OCI-LY1 (cell line): Measurements from ENCODE around the gene ADAM19.

Experiments
- H2AFZ ChIP-seq: fragments of 200-600 bp; sonication (generic), shearing (Covaris generic); 2 replicates; pipeline ENCODE4 v1.6.0; 2014; ENCODE audit warnings: antibody characterized with exemption, mild to moderate bottlenecking, low read length
- H3F3A ChIP-seq: fragments of 200-600 bp; sonication (generic), shearing (Covaris generic); 2 replicates; pipeline ENCODE4 v1.6.0; 2014; ENCODE audit warnings: mild to moderate bottlenecking, antibody characterized with exemption, low read length, moderate library complexity; ENCODE audit not compliant: insufficient read depth
- H3K27ac ChIP-seq: fragments of 200-600 bp; sonication (generic); 2 replicates; pipeline ENCODE4 v1.5.1; 2014; ENCODE audit warnings: low read length, mixed run types, mild to moderate bottlenecking, low read depth; ENCODE audit not compliant: poor library complexity, severe bottlenecking
- H3K27me3 ChIP-seq: fragments of 200-600 bp; sonication (generic); 2 replicates; pipeline ENCODE4 v1.6.0; 2014; ENCODE audit warnings: antibody characterized with exemption, mild to moderate bottlenecking, low read length, moderate library complexity; ENCODE audit not compliant: insufficient read depth
- H3K36me3 ChIP-seq: fragments of 200-600 bp; sonication (generic); 2 replicates; pipeline ENCODE4 v1.6.1; 2014; ENCODE audit warnings: mild to moderate bottlenecking, antibody characterized with exemption, low read length, moderate library complexity, mixed read lengths; ENCODE audit not compliant: insufficient read depth
- H3K4me1 ChIP-seq: fragments of 200-600 bp; sonication (generic); 2 replicates; pipeline ENCODE4 v1.5.1; 2014; ENCODE audit warnings: mild to moderate bottlenecking, low read length, moderate library complexity; ENCODE audit not compliant: insufficient read depth, severe bottlenecking
- H3K4me2 ChIP-seq: fragments of 200-600 bp; sonication (generic), shearing (Covaris generic); 2 replicates; pipeline ENCODE4 v1.6.1; 2014; ENCODE audit warnings: low read length
- H3K4me3 ChIP-seq: fragments of 200-600 bp; sonication (generic); 2 replicates; pipeline ENCODE4 v1.5.1; 2014; ENCODE audit warnings: low read length, low read depth, mild to moderate bottlenecking, mixed read lengths; ENCODE audit not compliant: poor library complexity, severe bottlenecking
- H3K79me2 ChIP-seq: fragments of 200-600 bp; shearing (Covaris generic); 2 replicates; pipeline ENCODE4 v1.6.1; 2016; ENCODE audit warnings: mixed run types, low read length, mixed read lengths; ENCODE audit not compliant: insufficient read depth
- H3K9ac ChIP-seq: fragments of 200-600 bp; sonication (generic), shearing (Covaris generic); 2 replicates; pipeline ENCODE4 v1.6.1; 2014; ENCODE audit warnings: mild to moderate bottlenecking, low read length, mixed read lengths
- H3K9me2 ChIP-seq: fragments of 200-600 bp; sonication (generic), shearing (Covaris generic); 2 replicates; pipeline ENCODE4 v1.6.1; 2014; ENCODE audit warnings: low read depth, mild to moderate bottlenecking, low read length, mixed read lengths
- H3K9me3 ChIP-seq: fragments of 200-600 bp; shearing (Covaris generic); 2 replicates; pipeline ENCODE4 v1.6.1; 2014; ENCODE audit warnings: low read length, mixed read lengths
- H4K20me1 ChIP-seq: fragments of 200-600 bp; sonication (generic), shearing (Covaris generic); 2 replicates; pipeline ENCODE4 v1.6.0; 2016; ENCODE audit warnings: mild to moderate bottlenecking, low read length; ENCODE audit not compliant: insufficient read depth
- EZH2 ChIP-seq: fragments of 200-600 bp; sonication (generic), shearing (Covaris generic); IDR thresholded peaks from 2 replicates; pipeline ENCODE4 v1.8.0; 2017; ENCODE audit warnings: borderline replicate concordance, mixed run types, mild to moderate bottlenecking, antibody characterized with exemption, low read length, moderate library complexity, mixed read lengths
- TF ChIP-seq, protein P1 (sequence below): fragments of 200-600 bp; sonication (generic), shearing (Covaris generic); IDR thresholded peaks from 2 replicates; pipeline ENCODE4 v1.5.1; 2017; ENCODE audit warnings: mild to moderate bottlenecking, antibody characterized with exemption, low read length, moderate library complexity, mixed read lengths

Gene ADAM19

DNA sequence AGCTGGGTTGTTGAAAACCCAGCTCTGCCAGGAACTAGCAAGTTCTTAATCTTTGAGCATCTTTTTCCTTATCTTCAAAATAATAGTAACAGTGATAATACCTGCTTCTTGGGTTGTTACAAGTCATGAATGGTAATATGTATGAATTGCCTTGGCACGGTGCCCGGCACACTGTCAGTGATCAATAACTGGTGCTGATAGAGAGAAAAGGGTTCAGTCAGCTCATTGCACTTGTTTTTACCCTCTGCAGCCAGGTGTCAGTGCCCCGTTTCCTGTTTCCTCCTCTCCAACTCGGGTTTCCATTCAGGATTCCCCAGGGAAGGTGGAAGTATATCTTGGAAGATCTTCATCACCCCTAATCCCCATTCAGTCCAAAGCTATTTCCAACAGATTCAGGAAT lies 131.4 kb downstream of the ADAM19 start:
- Histone ChIP-seq H3K79me2 (no peaks in the 10 kb centered on the region), H3K4me1 (no peaks in the 10 kb centered on the region), H3K27me3 (no peaks in the 10 kb centered on the region; the same call in 1 of the 2 replicates), H4K20me1 (no peaks in the 10 kb centered on the region), H3K27ac (no peak overlapping the region), H3K4me2 (no peak overlapping the region), H3F3A (no peaks in the 10 kb centered on the region), H3K4me3 (no peak overlapping the region), H3K9me3 (no peaks in the 10 kb centered on the region), H2AFZ (no peak overlapping the region), H3K9ac (no peak overlapping the region), H3K9me2 (no peaks in the 10 kb centered on the region), H3K36me3 (no peaks in the 10 kb centered on the region)
- TF ChIP-seq EZH2: no peak
- TF ChIP-seq, protein P1, sequence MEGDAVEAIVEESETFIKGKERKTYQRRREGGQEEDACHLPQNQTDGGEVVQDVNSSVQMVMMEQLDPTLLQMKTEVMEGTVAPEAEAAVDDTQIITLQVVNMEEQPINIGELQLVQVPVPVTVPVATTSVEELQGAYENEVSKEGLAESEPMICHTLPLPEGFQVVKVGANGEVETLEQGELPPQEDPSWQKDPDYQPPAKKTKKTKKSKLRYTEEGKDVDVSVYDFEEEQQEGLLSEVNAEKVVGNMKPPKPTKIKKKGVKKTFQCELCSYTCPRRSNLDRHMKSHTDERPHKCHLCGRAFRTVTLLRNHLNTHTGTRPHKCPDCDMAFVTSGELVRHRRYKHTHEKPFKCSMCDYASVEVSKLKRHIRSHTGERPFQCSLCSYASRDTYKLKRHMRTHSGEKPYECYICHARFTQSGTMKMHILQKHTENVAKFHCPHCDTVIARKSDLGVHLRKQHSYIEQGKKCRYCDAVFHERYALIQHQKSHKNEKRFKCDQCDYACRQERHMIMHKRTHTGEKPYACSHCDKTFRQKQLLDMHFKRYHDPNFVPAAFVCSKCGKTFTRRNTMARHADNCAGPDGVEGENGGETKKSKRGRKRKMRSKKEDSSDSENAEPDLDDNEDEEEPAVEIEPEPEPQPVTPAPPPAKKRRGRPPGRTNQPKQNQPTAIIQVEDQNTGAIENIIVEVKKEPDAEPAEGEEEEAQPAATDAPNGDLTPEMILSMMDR: no peak

DNA sequence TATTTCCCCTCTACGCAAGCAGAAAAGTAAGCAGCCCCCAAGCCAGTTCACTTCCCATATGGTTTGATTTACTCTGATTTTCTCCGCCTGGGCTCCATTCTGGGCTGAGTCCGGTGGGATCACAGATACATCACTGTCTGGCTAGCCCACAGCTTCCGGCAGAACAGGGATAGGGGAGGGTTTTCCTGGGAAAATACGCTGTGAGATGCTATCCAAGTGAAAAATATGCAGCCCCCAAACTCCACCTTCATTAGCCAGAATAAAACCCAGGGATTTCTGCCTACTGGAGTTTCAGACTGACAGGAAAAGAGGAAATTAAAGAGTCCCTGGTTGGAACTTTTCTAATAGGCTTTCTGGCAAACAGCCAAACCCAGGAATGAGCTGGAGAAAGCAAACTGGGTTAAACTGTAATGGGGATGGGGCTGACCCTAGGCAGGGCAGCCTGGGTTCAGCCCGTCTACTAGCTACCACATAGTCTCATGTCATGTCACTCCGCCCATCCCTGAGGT lies 132.5 kb downstream of the ADAM19 start:
- H2AFZ ChIP-seq: no peak overlapping the region
- H3K36me3 ChIP-seq: no peaks in the 10 kb centered on the region
- H3K4me2 ChIP-seq: no peak overlapping the region
- TF ChIP-seq, protein P1: no peak
- TF ChIP-seq EZH2: no peak
- no peaks in the 10 kb centered on the region for H3K4me1 ChIP-seq
- no peak overlapping the region for H3K4me3 ChIP-seq
- no peak overlapping the region for H3K9ac ChIP-seq
- H3K27ac ChIP-seq: no peak overlapping the region
- H3K9me2 ChIP-seq: no peaks in the 10 kb centered on the region
- H3F3A ChIP-seq: no peaks in the 10 kb centered on the region
- no peaks in the 10 kb centered on the region for H4K20me1 ChIP-seq
- no peaks in the 10 kb centered on the region for H3K9me3 ChIP-seq
- no peaks in the 10 kb centered on the region for H3K79me2 ChIP-seq
- H3K27me3 ChIP-seq: no peaks in the 10 kb centered on the region; the same call in 1 of the 2 replicates

DNA sequence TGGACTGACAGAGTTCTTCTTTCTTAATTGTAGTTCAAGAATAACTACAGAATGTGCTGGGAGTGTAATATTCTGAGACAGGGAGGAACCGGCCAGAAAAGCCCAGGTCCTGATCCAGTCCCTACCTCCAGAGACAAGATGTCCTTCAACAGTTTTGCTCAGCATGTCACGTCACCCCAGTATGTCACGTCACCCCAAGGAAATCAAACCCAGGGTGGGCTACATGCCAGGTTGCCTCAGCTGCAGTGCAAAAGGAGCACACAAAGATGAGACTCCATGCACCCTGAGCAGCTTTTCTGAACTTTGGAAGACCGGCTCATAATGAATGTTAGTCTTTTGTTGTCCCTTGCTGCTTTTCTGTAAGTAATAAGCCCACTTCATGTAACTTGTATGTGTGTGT lies 141.5 kb downstream of the ADAM19 start:
- Histone ChIP-seq H3K9me3 (no peaks in the 10 kb centered on the region), H3K4me3 (no peak overlapping the region), H3K4me2 (no peak overlapping the region), H3F3A (no peaks in the 10 kb centered on the region), H3K27me3 (no peaks in the 10 kb centered on the region), H3K36me3 (no peaks in the 10 kb centered on the region), H3K27ac (no peak overlapping the region), H2AFZ (no peak overlapping the region), H3K9ac (no peak overlapping the region), H3K4me1 (no peaks in the 10 kb centered on the region), H3K9me2 (no peaks in the 10 kb centered on the region), H4K20me1 (no peaks in the 10 kb centered on the region), H3K79me2 (no peaks in the 10 kb centered on the region)
- TF ChIP-seq EZH2: no peak
- TF ChIP-seq, protein P1: no peak
